SK-N-SH (cell line): ENCODE results near the gene TMEM63B. TPM values are rescaled to one million over a fixed set of nuclear protein-coding genes. Genes with fewer than 3 reads are reported as not detected.

Source experiments
- polyA plus RNA-seq, 3 experiments: library from polyadenylated mRNA; depleted of rRNA; stranded (reverse); fragments of >200 nt; gene quantifications; 2 replicates each; pipeline ENCODE4 v1.2.3, GENCODE V29; 2012
- TF ChIP-seq, protein P1 (sequence below): IDR thresholded peaks from 2 replicates; pipeline ENCODE4 v1.6.1; 2012; ENCODE audit warnings: mild to moderate bottlenecking, low read depth, low read length, moderate library complexity

Gene TMEM63B
- polyA plus RNA-seq, 1 of the 3 experiments (the other 2 are of a cell fraction) = 52.7 TPM

DNA sequence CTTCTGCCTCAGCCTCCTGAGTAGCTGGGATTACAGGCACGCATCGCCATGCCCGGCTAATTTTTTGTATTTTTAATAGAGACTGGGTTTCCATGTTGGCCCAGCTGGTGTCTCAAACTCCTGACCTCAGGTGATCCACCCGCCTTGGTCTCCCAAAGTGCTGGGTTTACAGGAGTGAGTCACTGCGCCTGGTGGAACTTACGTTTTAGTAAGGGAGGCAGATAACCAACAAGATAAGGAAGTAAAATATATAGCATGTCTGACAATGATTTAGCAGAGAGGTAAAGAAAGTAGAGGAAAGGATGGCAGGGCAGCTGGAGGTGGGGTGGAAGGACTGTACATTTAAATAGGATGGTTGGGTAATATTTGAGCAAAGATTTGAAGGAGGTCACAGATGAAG, 76.6 kb downstream of the TMEM63B start (continued):
- TF ChIP-seq, protein P1, sequence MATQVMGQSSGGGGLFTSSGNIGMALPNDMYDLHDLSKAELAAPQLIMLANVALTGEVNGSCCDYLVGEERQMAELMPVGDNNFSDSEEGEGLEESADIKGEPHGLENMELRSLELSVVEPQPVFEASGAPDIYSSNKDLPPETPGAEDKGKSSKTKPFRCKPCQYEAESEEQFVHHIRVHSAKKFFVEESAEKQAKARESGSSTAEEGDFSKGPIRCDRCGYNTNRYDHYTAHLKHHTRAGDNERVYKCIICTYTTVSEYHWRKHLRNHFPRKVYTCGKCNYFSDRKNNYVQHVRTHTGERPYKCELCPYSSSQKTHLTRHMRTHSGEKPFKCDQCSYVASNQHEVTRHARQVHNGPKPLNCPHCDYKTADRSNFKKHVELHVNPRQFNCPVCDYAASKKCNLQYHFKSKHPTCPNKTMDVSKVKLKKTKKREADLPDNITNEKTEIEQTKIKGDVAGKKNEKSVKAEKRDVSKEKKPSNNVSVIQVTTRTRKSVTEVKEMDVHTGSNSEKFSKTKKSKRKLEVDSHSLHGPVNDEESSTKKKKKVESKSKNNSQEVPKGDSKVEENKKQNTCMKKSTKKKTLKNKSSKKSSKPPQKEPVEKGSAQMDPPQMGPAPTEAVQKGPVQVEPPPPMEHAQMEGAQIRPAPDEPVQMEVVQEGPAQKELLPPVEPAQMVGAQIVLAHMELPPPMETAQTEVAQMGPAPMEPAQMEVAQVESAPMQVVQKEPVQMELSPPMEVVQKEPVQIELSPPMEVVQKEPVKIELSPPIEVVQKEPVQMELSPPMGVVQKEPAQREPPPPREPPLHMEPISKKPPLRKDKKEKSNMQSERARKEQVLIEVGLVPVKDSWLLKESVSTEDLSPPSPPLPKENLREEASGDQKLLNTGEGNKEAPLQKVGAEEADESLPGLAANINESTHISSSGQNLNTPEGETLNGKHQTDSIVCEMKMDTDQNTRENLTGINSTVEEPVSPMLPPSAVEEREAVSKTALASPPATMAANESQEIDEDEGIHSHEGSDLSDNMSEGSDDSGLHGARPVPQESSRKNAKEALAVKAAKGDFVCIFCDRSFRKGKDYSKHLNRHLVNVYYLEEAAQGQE = no peak

Other genes starting within 250 kb of the TMEM63B start
- gene MRPL14, start 102 bp upstream of the TMEM63B start, polyA plus RNA-seq (2012; rRNA removed) = 92.4 and 97.0 TPM in 2 replicates
- not detected in 2 replicates for gene CAPN11, start 31.3 kb downstream of the TMEM63B start, polyA plus RNA-seq (2012; rRNA removed)
- 0.13 TPM in 1 of 2 replicates, not detected in the other for gene MYMX, start 89.4 kb downstream of the TMEM63B start, polyA plus RNA-seq (2012; rRNA removed)
- 44.5 and 49.7 TPM in 2 replicates for gene SLC29A1, start 96.0 kb downstream of the TMEM63B start, polyA plus RNA-seq (2012; rRNA removed)
- 843 and 1,069 TPM in 2 replicates for gene HSP90AB1, start 119.5 kb downstream of the TMEM63B start, polyA plus RNA-seq (2012; rRNA removed)
- gene SLC35B2, start 130.0 kb downstream of the TMEM63B start, polyA plus RNA-seq (2012; rRNA removed) = 125 and 163 TPM in 2 replicates
- 5.8 and 6.4 TPM in 2 replicates for gene NFKBIE, start 138.0 kb downstream of the TMEM63B start, polyA plus RNA-seq (2012; rRNA removed)
- gene TMEM151B, start 142.9 kb downstream of the TMEM63B start, polyA plus RNA-seq (2012; rRNA removed) = 0.05 and 0.10 TPM in 2 replicates
- 9.0 and 9.5 TPM in 2 replicates for gene AARS2, start 185.8 kb downstream of the TMEM63B start, polyA plus RNA-seq (2012; rRNA removed)
- not detected in 2 replicates for gene SPATS1, start 215.1 kb downstream of the TMEM63B start, polyA plus RNA-seq (2012; rRNA removed)